Endothelial cell of umbilical vein (primary cell): ENCODE results near the gene CYB5A. TPM values are rescaled to one million over a fixed set of nuclear protein-coding genes. Genes with fewer than 3 reads are reported as not detected.

ENCODE experiments used
- BruUV-seq: library from RNA; stranded (reverse); fragments of 400-500 nt; replicated peaks from 2 replicates; lab custom pipeline; 2021; lab: Mats Ljungman, UMichigan
- CTCF ChIA-PET: fragments of 300-600, 350-600 bp; sonication (Branson Sonifier 250); formaldehyde crosslinking; loops from one replicate; lab custom pipeline; 2021; ENCODE audit warnings: antibody characterized with exemption, inconsistent platforms; lab: Charles Lee
- POLR2A ChIA-PET: fragments of 300-600, 350-600 bp; sonication (Branson Sonifier 250); formaldehyde crosslinking; loops from one replicate; lab custom pipeline; 2021; ENCODE audit warnings: antibody characterized with exemption, inconsistent platforms; lab: Charles Lee
- DNase-seq: peaks from one replicate; pipeline ENCODE4 v3.0.0-alpha.2; 2011; ENCODE audit warnings: low read depth, low spot score
- FAIRE-seq: peaks from 2 replicates; lab custom pipeline; 2011; peaks lifted over from hg19 to GRCh38; lab: Jason Lieb, UNC
- H2AFZ ChIP-seq: 2 replicates; pipeline ENCODE4 v1.6.0; 2012; ENCODE audit warnings: low read depth, low read length, control low read depth, inconsistent platforms
- H3K27ac ChIP-seq: 2 replicates; pipeline ENCODE4 v1.5.1; 2011; ENCODE audit warnings: low read depth, mild to moderate bottlenecking, control low read depth, low read length, moderate library complexity; ENCODE audit not compliant: insufficient read depth
- H3K27me3 ChIP-seq, 2 experiments: 2 replicates each; pipeline versions ENCODE4 v1.6.0 to v1.6.1; 2011; ENCODE audit warnings: low read length in 2 of 2, mixed read lengths in 1 of 2; ENCODE audit not compliant: control insufficient read depth in 2 of 2, insufficient read depth in 2 of 2
- H3K36me3 ChIP-seq, 2 experiments: 2 replicates in 1 of 2; 3 replicates in 1 of 2; pipeline ENCODE4 v1.5.1; 2011; ENCODE audit warnings: low read length in 2 of 2, mild to moderate bottlenecking in 1 of 2, moderate library complexity in 1 of 2; ENCODE audit not compliant: control insufficient read depth in 2 of 2, insufficient read depth in 2 of 2; ENCODE audit errors: extremely low read depth in 1 of 2
- H3K4me1 ChIP-seq: 3 replicates; pipeline ENCODE4 v1.5.1; 2011; ENCODE audit warnings: mild to moderate bottlenecking, low read length; ENCODE audit not compliant: control insufficient read depth, insufficient read depth; ENCODE audit errors: extremely low read depth
- H3K4me2 ChIP-seq: 2 replicates; pipeline ENCODE4 v1.6.1; 2011; ENCODE audit warnings: low read length, control low read depth, mixed read lengths; ENCODE audit not compliant: insufficient read depth
- H3K4me3 ChIP-seq, 3 experiments: fragments of 200-600 bp in 1 of 3; sonication (generic), shearing (Covaris generic) in 1 of 3; replicated peaks in 1 of 3; 2 replicates each; pipeline ENCODE4 v1.5.1; 2011 to 2016; ENCODE audit warnings: control low read depth in 3 of 3, low read length in 3 of 3, mild to moderate bottlenecking in 2 of 3, inconsistent platforms in 1 of 3, low read depth in 1 of 3, moderate library complexity in 1 of 3; ENCODE audit not compliant: insufficient read depth in 1 of 3
- H3K79me2 ChIP-seq: 2 replicates; pipeline ENCODE4 v1.6.0; 2012; ENCODE audit warnings: low read length, inconsistent platforms; ENCODE audit not compliant: control insufficient read depth, insufficient read depth
- H3K9ac ChIP-seq: replicated peaks from 2 replicates; pipeline ENCODE3; 2011; ENCODE audit warnings: low read length, control low read depth; ENCODE audit not compliant: insufficient read depth; ENCODE audit errors: extremely low read depth
- H3K9me1 ChIP-seq: replicated peaks from 3 replicates; pipeline ENCODE4 v1.6.0; 2011; ENCODE audit warnings: mild to moderate bottlenecking, low read length; ENCODE audit not compliant: control insufficient read depth, insufficient read depth; ENCODE audit errors: extremely low read depth
- H3K9me3 ChIP-seq: replicated peaks from 2 replicates; pipeline ENCODE4 v1.5.1; 2012; ENCODE audit warnings: low read length, inconsistent platforms; ENCODE audit not compliant: control insufficient read depth, insufficient read depth
- H4K20me1 ChIP-seq: replicated peaks from 2 replicates; pipeline ENCODE3; 2011; ENCODE audit warnings: mild to moderate bottlenecking, low read length; ENCODE audit not compliant: control insufficient read depth, insufficient read depth; ENCODE audit errors: extremely low read depth
- EZH2 ChIP-seq: IDR thresholded peaks from 2 replicates; pipeline ENCODE4 v1.6.1; 2012; ENCODE audit warnings: borderline replicate concordance, low read depth, mild to moderate bottlenecking, moderate library complexity, low read length, inconsistent platforms; ENCODE audit not compliant: severe bottlenecking
- FOS ChIP-seq: IDR thresholded peaks from 2 replicates; pipeline ENCODE4 v1.6.1; 2011; ENCODE audit warnings: mild to moderate bottlenecking, low read length, moderate library complexity, borderline replicate concordance; ENCODE audit not compliant: insufficient read depth
- GATA2 ChIP-seq: IDR thresholded peaks from 2 replicates; pipeline ENCODE4 v1.7.0; 2011; ENCODE audit warnings: low read depth, mild to moderate bottlenecking, moderate library complexity, mixed read lengths, low read length; ENCODE audit not compliant: insufficient read length, insufficient read depth
- JUN ChIP-seq: IDR thresholded peaks from 2 replicates; pipeline ENCODE4 v1.6.1; 2011; ENCODE audit warnings: borderline replicate concordance, low read depth; ENCODE audit not compliant: insufficient read length, insufficient read depth
- MYC ChIP-seq: IDR thresholded peaks from one replicate; pipeline ENCODE4 v1.6.1; 2011; ENCODE audit warnings: mild to moderate bottlenecking, low read depth, low read length
- POLR2A ChIP-seq: IDR thresholded peaks from 2 replicates; pipeline ENCODE4 v1.6.1; 2012; ENCODE audit warnings: low read depth, mild to moderate bottlenecking, control low read depth, low read length
- POLR2AphosphoS5 ChIP-seq: IDR thresholded peaks from 2 replicates; pipeline ENCODE4 v1.6.1; 2012; ENCODE audit warnings: low read depth, mild to moderate bottlenecking, control low read depth, low read length, moderate library complexity; ENCODE audit not compliant: insufficient read depth
- dilution Hi-C: fragments of 300-500 bp; cut with MboI; formaldehyde crosslinking; loops from one replicate; pipeline ENCODE4 v1.15.0; 2019; ENCODE audit warnings: low sequenced_read_pairs; ENCODE audit not compliant: extremely low pct_ligation_motif_present
- intact Hi-C: fragments of 100-400 bp; cut with micrococcal nuclease; formaldehyde crosslinking; loops from one replicate; pipeline ENCODE4 v1.10.0; 2022
- polyA plus RNA-seq, 4 experiments: library from polyadenylated mRNA; depleted of rRNA in 3 of 4; stranded (reverse) in 3 of 4; unstranded in 1 of 4; fragments of >200 nt; gene quantifications; 2 replicates each; pipeline versions ENCODE4 v1.2.1 to v1.2.3, GENCODE V29; 2011 to 2012; ENCODE audit warnings: missing spikeins in 1 of 4
- total RNA-seq: library from RNA; stranded (reverse); gene quantifications from 2 replicates; pipeline ENCODE4 v1.2.3, GENCODE V29; 2021
- TF ChIP-seq, protein P1 (sequence below), 2 donors: IDR thresholded peaks; 1 replicate in 1 of 2; 2 replicates in 1 of 2; pipeline ENCODE4 v1.5.1; 2011; ENCODE audit warnings: low read length in 2 of 2, mild to moderate bottlenecking in 2 of 2, moderate library complexity in 2 of 2, control low read depth in 1 of 2, inconsistent platforms in 1 of 2, low read depth in 1 of 2; ENCODE audit not compliant: insufficient read depth in 1 of 2; ENCODE audit errors: extremely low read depth in 1 of 2
- TF ChIP-seq, protein P2 (sequence below): IDR thresholded peaks from 2 replicates; pipeline ENCODE4 v1.6.1; 2011; ENCODE audit not compliant: insufficient read depth, insufficient read length

CYB5A gene
- total and polyA plus RNA-seq, 2 donors (not counting 3 experiments of a cell fraction or from before 2014, with no cell fraction given), result 24.9 to 74.0 TPM

DNA sequence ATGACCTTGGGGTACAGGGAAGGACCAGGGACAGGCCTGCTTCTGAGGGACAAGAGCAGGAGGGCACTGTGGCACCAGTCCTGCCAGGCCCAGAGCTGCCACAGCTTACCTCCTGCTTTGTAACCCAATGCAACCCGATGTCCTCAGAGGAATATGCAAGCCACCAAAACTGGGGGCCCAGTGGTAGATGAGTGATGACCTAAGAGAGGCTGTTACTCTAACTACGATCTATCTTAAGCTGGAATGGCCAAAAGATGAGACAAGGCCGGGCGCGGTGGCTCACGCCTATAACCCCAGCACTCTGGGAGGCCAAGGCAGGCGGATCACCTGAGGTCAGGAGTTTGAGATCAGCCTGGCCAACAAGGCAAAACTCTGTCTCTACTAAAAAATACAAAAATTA lies 12.8 kb downstream of the CYB5A start:
- H2AFZ ChIP-seq, result no peak overlapping the region
- no peak overlapping the region for H3K4me2 ChIP-seq
- H3K9me1 ChIP-seq, result no peaks in the 10 kb centered on the region
- no peaks in the 10 kb centered on the region for H3K79me2 ChIP-seq
- peaks cover 8% of the 10 kb centered on the region for H3K4me1 ChIP-seq
- FAIRE-seq (no peak), DNase-seq (no peak)
- dilution Hi-C loops (no loop called here), intact Hi-C loops (no loop called here)
- BruUV-seq, result no TSS peak
- H3K27me3 ChIP-seq, result no peaks in the 10 kb centered on the region
- no peak for TF ChIP-seq JUN
- no peak for TF ChIP-seq MYC
- no peak for TF ChIP-seq EZH2
- TF ChIP-seq, protein P1, sequence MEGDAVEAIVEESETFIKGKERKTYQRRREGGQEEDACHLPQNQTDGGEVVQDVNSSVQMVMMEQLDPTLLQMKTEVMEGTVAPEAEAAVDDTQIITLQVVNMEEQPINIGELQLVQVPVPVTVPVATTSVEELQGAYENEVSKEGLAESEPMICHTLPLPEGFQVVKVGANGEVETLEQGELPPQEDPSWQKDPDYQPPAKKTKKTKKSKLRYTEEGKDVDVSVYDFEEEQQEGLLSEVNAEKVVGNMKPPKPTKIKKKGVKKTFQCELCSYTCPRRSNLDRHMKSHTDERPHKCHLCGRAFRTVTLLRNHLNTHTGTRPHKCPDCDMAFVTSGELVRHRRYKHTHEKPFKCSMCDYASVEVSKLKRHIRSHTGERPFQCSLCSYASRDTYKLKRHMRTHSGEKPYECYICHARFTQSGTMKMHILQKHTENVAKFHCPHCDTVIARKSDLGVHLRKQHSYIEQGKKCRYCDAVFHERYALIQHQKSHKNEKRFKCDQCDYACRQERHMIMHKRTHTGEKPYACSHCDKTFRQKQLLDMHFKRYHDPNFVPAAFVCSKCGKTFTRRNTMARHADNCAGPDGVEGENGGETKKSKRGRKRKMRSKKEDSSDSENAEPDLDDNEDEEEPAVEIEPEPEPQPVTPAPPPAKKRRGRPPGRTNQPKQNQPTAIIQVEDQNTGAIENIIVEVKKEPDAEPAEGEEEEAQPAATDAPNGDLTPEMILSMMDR (IDR thresholded peaks at IDR 0.05; ENCODE audit: extremely low read depth in 1 of 2, insufficient read depth in 1 of 2, low read depth in 1 of 2, low read length in 2 of 2), result no peak
- TF ChIP-seq, protein P2, sequence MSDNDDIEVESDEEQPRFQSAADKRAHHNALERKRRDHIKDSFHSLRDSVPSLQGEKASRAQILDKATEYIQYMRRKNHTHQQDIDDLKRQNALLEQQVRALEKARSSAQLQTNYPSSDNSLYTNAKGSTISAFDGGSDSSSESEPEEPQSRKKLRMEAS, result no peak
- no peak overlapping the region for H3K4me3 ChIP-seq
- POLR2A ChIA-PET, result no interaction called here
- CTCF ChIA-PET, result interaction anchor here (0.5 kb wide), 1 partner anchor 72 kb away, joined by 3 read pairs; no protein-coding TSS in a partner anchor
- H3K9ac ChIP-seq, result no peak overlapping the region
- no peaks in the 10 kb centered on the region for H3K36me3 ChIP-seq
- H4K20me1 ChIP-seq, result no peaks in the 10 kb centered on the region
- H3K9me3 ChIP-seq, result no peaks in the 10 kb centered on the region
- no peak overlapping the region for H3K27ac ChIP-seq

DNA sequence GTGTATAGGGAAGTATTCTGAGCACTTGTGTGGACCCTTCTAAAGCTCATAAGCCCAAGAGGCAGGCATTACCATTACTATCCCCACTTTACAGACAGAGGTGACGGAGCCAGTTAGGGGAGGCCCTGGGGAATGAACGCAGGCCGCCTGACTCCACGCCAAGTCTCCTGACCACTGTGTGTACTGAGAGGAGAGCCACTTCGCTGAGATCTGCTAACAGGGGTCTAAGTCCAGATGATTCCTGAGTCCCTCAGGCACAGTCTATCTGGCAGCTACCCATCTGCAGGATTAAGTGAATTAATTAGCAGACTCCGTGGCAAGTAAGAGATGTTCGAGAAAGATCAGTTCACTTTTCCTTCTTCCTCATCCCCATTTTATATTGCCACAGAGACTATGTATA lies 13.7 kb downstream of the CYB5A start:
- intact Hi-C loops, result no loop called here
- CTCF ChIA-PET, result no interaction called here
- FAIRE-seq (no peak), DNase-seq (no peak)
- Histone ChIP-seq H4K20me1 (no peaks in the 10 kb centered on the region), H3K9ac (no peak overlapping the region), H3K79me2 (no peaks in the 10 kb centered on the region), H3K4me2 (no peak overlapping the region), H2AFZ (no peak overlapping the region), H3K36me3 (no peaks in the 10 kb centered on the region), H3K27me3 (no peaks in the 10 kb centered on the region), H3K9me3 (no peaks in the 10 kb centered on the region), H3K27ac (no peak overlapping the region), H3K4me1 (peaks cover 8% of the 10 kb centered on the region), H3K4me3 (no peak overlapping the region), H3K9me1 (no peaks in the 10 kb centered on the region)
- dilution Hi-C loops, result no loop called here
- POLR2A ChIA-PET, result no interaction called here
- no TSS peak for BruUV-seq
- TF ChIP-seq POLR2AphosphoS5 (no peak), GATA2 (no peak), POLR2A (no peak), FOS (no peak)
